ENCODE data around the gene PTRH2.

- no peak for TF ChIP-seq CTCF (IDR thresholded peaks at IDR 0.05; ENCODE audit: control extremely low read depth in 1 of 3, insufficient read depth in 1 of 3, low read depth in 1 of 3, low read length in 3 of 3)
- TF ChIP-seq PHF8 (conservative IDR thresholded peaks at IDR 0.05; ENCODE audit: low read depth, low read length) = no peak
- TF ChIP-seq BCL11A (IDR thresholded peaks at IDR 0.05; ENCODE audit: low read depth in 2 of 2, low read length in 2 of 2) = no peak
- no peak for TF ChIP-seq NRF1 (IDR thresholded peaks at IDR 0.05; ENCODE audit: low read depth, low read length)
- no peak for TF ChIP-seq CBX8 (IDR thresholded peaks at IDR 0.05; ENCODE audit: borderline replicate concordance, low read depth, low read length)
- no peak for TF ChIP-seq SUZ12 (IDR thresholded peaks at IDR 0.05; ENCODE audit: low read length)
- TF ChIP-seq POLR2A (IDR thresholded peaks at IDR 0.05; ENCODE audit: control extremely low read depth in 1 of 2, low read depth in 2 of 2, low read length in 2 of 2) = no peak
- no peak for TF ChIP-seq ATF3 (IDR thresholded peaks at IDR 0.05; ENCODE audit: insufficient read depth, low read depth, low read length)
- TF ChIP-seq RBBP5 (IDR thresholded peaks at IDR 0.05; ENCODE audit: borderline replicate concordance, low read depth, low read length) = no peak
- TF ChIP-seq TCF12 (IDR thresholded peaks at IDR 0.05; ENCODE audit: low read depth, low read length) = no peak
Measured at GRCh38 chr17:59683283-59683682, 23.9 kb downstream of the PTRH2 start.

Data from H1 (cell line).